ENCODE results near the gene ZNF182.

- TF ChIP-seq CTCF (conservative IDR thresholded peaks at IDR 0.05; ENCODE audit: low read depth in 2 of 2) (no peak), POLR2AphosphoS5 (IDR thresholded peaks at IDR 0.05; ENCODE audit: low read depth) (no peak)
Observed at GRCh38 chrX:47940448-47940847, 63.3 kb downstream of the ZNF182 start.

All from GM23338 (cell line).